K562 (cell line): ENCODE results near the gene TTC33. TPM values are rescaled to one million over a fixed set of nuclear protein-coding genes. Genes with fewer than 3 reads are reported as not detected.

Experiments
- ATAC-seq: fragments of 200-7000 bp; cut with Tn5 transposase; 3 replicates; pipeline ENCODE4 v1.9.1; 2020; ENCODE audit warnings: moderate library complexity
- BruUV-seq: library from RNA; stranded (reverse); fragments of 400-500 nt; replicated peaks from 2 replicates; lab custom pipeline; 2021; lab: Mats Ljungman, UMichigan
- CTCF ChIA-PET: fragments of 300-600 bp; formaldehyde crosslinking; extraction: SDS; loops from one replicate; lab custom pipeline; 2021; ENCODE audit warnings: low intra/inter-chr PET ratio; lab: Yijun Ruan, JAX
- POLR2A ChIA-PET: fragments of 300-600, 350-650 bp; sonication (Branson Sonifier 250); formaldehyde crosslinking; extraction: SDS; loops from one replicate; lab custom pipeline; 2021; ENCODE audit warnings: antibody characterized with exemption, inconsistent platforms; lab: Yijun Ruan, JAX
- DNase-seq, 4 experiments: peaks; one replicate each; pipeline versions ENCODE4 v3.0.0 to v3.0.0-alpha.2; 2011 to 2018; ENCODE audit warnings: low spot score in 3 of 4, mixed read lengths in 3 of 4; ENCODE audit errors: extremely low read depth in 1 of 4
- FAIRE-seq: peaks from 2 replicates; lab custom pipeline; 2011; peaks lifted over from hg19 to GRCh38; lab: Jason Lieb, UNC
- H2AFZ ChIP-seq: 2 replicates; pipeline ENCODE4 v1.6.0; 2011; ENCODE audit warnings: low read depth, low read length, control low read depth, inconsistent platforms
- H3K27ac ChIP-seq: fragments of 200-600 bp; 3 replicates; pipeline ENCODE4 v1.8.0; 2011; ENCODE audit warnings: low read depth, mild to moderate bottlenecking, control low read depth, inconsistent platforms, low read length, moderate library complexity, mixed read lengths; ENCODE audit errors: extremely low read depth
- H3K27me3 ChIP-seq, 2 experiments: fragments of 300-600 bp in 1 of 2; 2 replicates in 1 of 2; 3 replicates in 1 of 2; pipeline versions ENCODE4 v1.6.0 to v1.8.0; 2011; ENCODE audit warnings: inconsistent platforms in 2 of 2, low read length in 2 of 2, mild to moderate bottlenecking in 1 of 2, mixed read lengths in 1 of 2, moderate library complexity in 1 of 2; ENCODE audit not compliant: control insufficient read depth in 2 of 2, insufficient read depth in 2 of 2
- H3K36me3 ChIP-seq: fragments of 300-600 bp; 3 replicates; pipeline ENCODE4 v1.8.0; 2011; ENCODE audit warnings: mild to moderate bottlenecking, low read length, inconsistent platforms; ENCODE audit not compliant: control insufficient read depth, insufficient read depth
- H3K4me1 ChIP-seq, 2 experiments: fragments of 200-600 bp in 1 of 2; replicated peaks in 1 of 2; 2 replicates in 1 of 2; 3 replicates in 1 of 2; pipeline versions ENCODE4 v1.5.1 to v1.8.0; 2011; ENCODE audit warnings: inconsistent platforms in 2 of 2, low read length in 2 of 2, mild to moderate bottlenecking in 1 of 2, mixed read lengths in 1 of 2, moderate library complexity in 1 of 2; ENCODE audit not compliant: control insufficient read depth in 2 of 2, insufficient read depth in 2 of 2
- H3K4me2 ChIP-seq: 2 replicates; pipeline ENCODE4 v1.6.1; 2011; ENCODE audit warnings: low read length, control low read depth, inconsistent platforms, mixed read lengths; ENCODE audit not compliant: insufficient read depth
- H3K4me3 ChIP-seq: fragments of 200-600 bp; sonication (generic), shearing (Covaris generic); 2 replicates; pipeline ENCODE4 v1.5.1; 2016; ENCODE audit warnings: control low read depth, inconsistent platforms
- H3K79me2 ChIP-seq: fragments of 200-600 bp; 3 replicates; pipeline ENCODE4 v1.8.0; 2011; ENCODE audit warnings: low read length, inconsistent platforms; ENCODE audit not compliant: control insufficient read depth, insufficient read depth
- H3K9ac ChIP-seq, 2 experiments: 2 replicates each; pipeline versions ENCODE4 v1.6.0 to v1.6.1; 2011; ENCODE audit warnings: low read depth in 2 of 2, low read length in 2 of 2, control low read depth in 1 of 2, inconsistent platforms in 1 of 2, mild to moderate bottlenecking in 1 of 2, mixed read lengths in 1 of 2; ENCODE audit not compliant: insufficient read depth in 1 of 2
- H3K9me1 ChIP-seq: one replicate; pipeline ENCODE4 v1.6.0; 2011; ENCODE audit warnings: inconsistent platforms, mild to moderate bottlenecking, low read length, moderate library complexity; ENCODE audit not compliant: control insufficient read depth, insufficient read depth
- H3K9me3 ChIP-seq: replicated peaks from 2 replicates; pipeline ENCODE4 v1.5.1; 2011; ENCODE audit warnings: low read depth, low read length, inconsistent platforms; ENCODE audit not compliant: control insufficient read depth, insufficient read depth
- H4K20me1 ChIP-seq: replicated peaks from 2 replicates; pipeline ENCODE4 v1.6.1; 2011; ENCODE audit warnings: low read length, inconsistent platforms, mixed read lengths; ENCODE audit not compliant: control insufficient read depth, insufficient read depth
- ARID1B ChIP-seq: fragments of 450-650 bp; IDR thresholded peaks from 2 replicates; pipeline ENCODE4 v1.6.1; 2016; ENCODE audit warnings: antibody characterized with exemption, mild to moderate bottlenecking, inconsistent platforms
- BRD4 ChIP-seq: fragments of 200-600 bp; sonication (generic); IDR thresholded peaks from 2 replicates; pipeline ENCODE4 v1.6.1; 2017; ENCODE audit warnings: inconsistent platforms
- CREBBP ChIP-seq: IDR thresholded peaks from one replicate; pipeline ENCODE4 v1.6.1; 2012; ENCODE audit warnings: low read depth, mild to moderate bottlenecking, control low read depth, inconsistent platforms, low read length
- DACH1 ChIP-seq: fragments of 450-650 bp; IDR thresholded peaks from 2 replicates; pipeline ENCODE4 v1.6.1; 2018; ENCODE audit not compliant: partially characterized antibody
- GATAD2B ChIP-seq: fragments of 450-650 bp; IDR thresholded peaks from 2 replicates; pipeline ENCODE4 v1.6.1; 2017; ENCODE audit warnings: mild to moderate bottlenecking, borderline replicate concordance
- TSHZ1 ChIP-seq: fragments of 250-450 bp; sonication (Bioruptor Pico); IDR thresholded peaks from 2 replicates; pipeline ENCODE4 v1.4.0; 2020; ENCODE audit warnings: mild to moderate bottlenecking, moderate library complexity
- ZBTB17 ChIP-seq: fragments of 450-650 bp; formaldehyde crosslinking; IDR thresholded peaks from 2 replicates; pipeline ENCODE4 v1.4.0; 2020; ENCODE audit warnings: mild to moderate bottlenecking
- ZC3H11A ChIP-seq: IDR thresholded peaks from 2 replicates; pipeline ENCODE4 v1.6.1; 2012; ENCODE audit warnings: low read depth, low read length, improper control_type of control experiment
- ZNF407 ChIP-seq: fragments of 450-650 bp; IDR thresholded peaks from 2 replicates; pipeline ENCODE4 v1.6.1; 2016; ENCODE audit warnings: low read depth
- WGBS: fragments of 100-300 bp; shearing (Covaris generic); methylation state at CpG from one replicate; pipeline ENCODE4 v1.1.6; 2016; ENCODE audit warnings: low coverage, mixed read lengths; ENCODE audit not compliant: insufficient coverage; ENCODE audit errors: missing lambda C conversion rate; 5-methylcytosine and 5-hydroxymethylcytosine counted together
- in situ Hi-C: fragments of 300-500 bp; cut with MboI; formaldehyde crosslinking; loops from 4 replicates; pipeline ENCODE4 v1.15.0; 2018; ENCODE audit warnings: inconsistent platforms, mixed read lengths
- intact Hi-C: fragments of 100-400 bp; cut with micrococcal nuclease; formaldehyde crosslinking; loops from 2 replicates; pipeline ENCODE4 v1.14.2; 2022
- polyA plus RNA-seq, 8 experiments: library from polyadenylated mRNA; depleted of rRNA in 4 of 8; stranded (reverse) in 5 of 8; unstranded in 3 of 8; fragments of >200 nt; fragmentation: Nextera tagmentation in 2 of 8; fragmentation: Illumina TruSeq in 1 of 8; extraction: Ambion mirVana in 2 of 8; extraction: Trizol in 1 of 8; gene quantifications; 2 replicates each; pipeline versions ENCODE4 v1.2.1 to v1.2.3, GENCODE V29; 2011 to 2014; ENCODE audit warnings: inconsistent platforms in 1 of 8, missing spikeins in 1 of 8
- total RNA-seq, 7 experiments: library from RNA; depleted of rRNA in 6 of 7; stranded (reverse); fragments of >200 nt in 6 of 7; fragmentation: Illumina TruSeq in 2 of 7; extraction: Trizol in 2 of 7; gene quantifications; 2 replicates each; pipeline versions ENCODE4 v1.2.1 to v1.2.3, GENCODE V29; 2011 to 2021; ENCODE audit warnings: low replicate concordance in 1 of 7

Gene TTC33
- total and polyA plus RNA-seq, 9 of the 15 experiments (the other 6 are each of a cell fraction or from before 2014, with no cell fraction given): 11.5 to 24.9 (median 21.1) TPM

- DNase-seq (no peak), ATAC-seq (no peak), FAIRE-seq (no peak)
- H3K4me3 ChIP-seq: no peak overlapping the region
- H3K27me3 ChIP-seq: no peaks in the 10 kb centered on the region
- H3K9me3 ChIP-seq: no peaks in the 10 kb centered on the region
- ChIA-PET POLR2A (interaction anchor here (0.7 kb wide), 1 partner anchor 59 kb away, joined by 3 read pairs; no protein-coding TSS in a partner anchor), CTCF (no interaction called here)
- H2AFZ ChIP-seq: no peak overlapping the region
- no peaks in the 10 kb centered on the region for H3K4me1 ChIP-seq
- H3K4me2 ChIP-seq: no peak overlapping the region
- no peaks in the 10 kb centered on the region for H3K79me2 ChIP-seq
- no peak overlapping the region for H3K27ac ChIP-seq
- no peaks in the 10 kb centered on the region for H3K9me1 ChIP-seq
- WGBS: 0% methylated on average over 2 of the region's 2 CpGs
- no peaks in the 10 kb centered on the region for H4K20me1 ChIP-seq
- no peaks in the 10 kb centered on the region for H3K36me3 ChIP-seq
- intact Hi-C loops: no loop called here
- in situ Hi-C loops: no loop called here
- no TSS peak for BruUV-seq
- H3K9ac ChIP-seq: no peak overlapping the region
- no peak for TF ChIP-seq CREBBP
- no peak for TF ChIP-seq TSHZ1
- no peak for TF ChIP-seq GATAD2B
- TF ChIP-seq ZC3H11A: no peak
- TF ChIP-seq ARID1B: no peak
- TF ChIP-seq ZBTB17 (CRISPR knock-in tag): no peak
- TF ChIP-seq DACH1: no peak
- no peak for TF ChIP-seq ZNF407
- no peak for TF ChIP-seq BRD4
Observed at GRCh38 chr5:40627706-40628105, 128.1 kb downstream of the TTC33 start.
